Duodenal mucosa (tissue), 2 donors: ENCODE measurements around the gene MICAL2.

Source experiments
- H3K27ac ChIP-seq: one replicate; pipeline ENCODE4 v1.7.0; 2013; ENCODE audit warnings: low read depth, low read length
- H3K27me3 ChIP-seq, 2 donors: one replicate each; pipeline ENCODE4 v1.7.0; 2013; ENCODE audit warnings: low read length in 2 of 2, control low read depth in 1 of 2; ENCODE audit not compliant: insufficient read depth in 2 of 2, control insufficient read depth in 1 of 2
- H3K36me3 ChIP-seq, 2 donors: one replicate each; pipeline ENCODE4 v1.7.0; 2013; ENCODE audit warnings: low read length in 2 of 2, control low read depth in 1 of 2; ENCODE audit not compliant: insufficient read depth in 2 of 2, control insufficient read depth in 1 of 2
- H3K4me1 ChIP-seq, 2 donors: one replicate each; pipeline ENCODE4 v1.7.0; 2013; ENCODE audit warnings: low read length in 2 of 2, control low read depth in 1 of 2; ENCODE audit not compliant: insufficient read depth in 2 of 2, control insufficient read depth in 1 of 2
- H3K4me3 ChIP-seq, 2 donors: one replicate each; pipeline ENCODE4 v1.7.0; 2013; ENCODE audit warnings: low read length in 2 of 2, low read depth in 1 of 2
- H3K9ac ChIP-seq, 2 donors: one replicate each; pipeline ENCODE4 v1.7.0; 2013; ENCODE audit warnings: low read length in 2 of 2, low read depth in 1 of 2
- H3K9me3 ChIP-seq, 2 donors: one replicate each; pipeline ENCODE4 v1.7.0; 2013; ENCODE audit warnings: low read length in 2 of 2, control low read depth in 1 of 2; ENCODE audit not compliant: control insufficient read depth in 1 of 2

MICAL2 gene

GRCh38 chr11:12089473-12089872 is 20.9 kb upstream of the MICAL2 start:
- H3K4me3 ChIP-seq, result no peak overlapping the region

GRCh38 chr11:12090061-12090591 is 20.3 kb upstream of the MICAL2 start:
- H3K27me3 ChIP-seq, result no peaks in the 10 kb centered on the region
- H3K4me3 ChIP-seq, result no peak overlapping the region
- peak overlapping the region; percentile 77 for H3K27ac ChIP-seq
- H3K4me1 ChIP-seq, result peaks cover 63 to 70% of the 10 kb centered on the region in 2 donors
- no peaks in the 10 kb centered on the region for H3K36me3 ChIP-seq
- H3K9me3 ChIP-seq, result no peaks in the 10 kb centered on the region
- peak overlapping the region; percentile 40 to 59 for H3K9ac ChIP-seq

More at GRCh38 chr11:12089473-12089872, 20.9 kb upstream of the MICAL2 start:
- no peaks in the 10 kb centered on the region for H3K9me3 ChIP-seq
- H3K9ac ChIP-seq, result no peak overlapping the region
- H3K27ac ChIP-seq, result no peak overlapping the region
- peaks cover 57 to 66% of the 10 kb centered on the region in 2 donors for H3K4me1 ChIP-seq
- H3K27me3 ChIP-seq, result no peaks in the 10 kb centered on the region
- no peaks in the 10 kb centered on the region for H3K36me3 ChIP-seq

- Histone ChIP-seq H3K36me3 (no peaks in the 10 kb centered on the region), H3K4me3 (no peak overlapping the region), H3K4me1 (peaks cover 65 to 72% of the 10 kb centered on the region in 2 donors), H3K27ac (peak overlapping the region; percentile 77), H3K9ac (no peak overlapping the region), H3K27me3 (no peaks in the 10 kb centered on the region), H3K9me3 (no peaks in the 10 kb centered on the region)
Observed at GRCh38 chr11:12090761-12091258, 19.6 kb upstream of the MICAL2 start.

GRCh38 chr11:12091956-12092558 is 18.3 kb upstream of the MICAL2 start:
- Histone ChIP-seq H3K4me1 (peaks cover 55 to 62% of the 10 kb centered on the region in 2 donors), H3K27me3 (no peaks in the 10 kb centered on the region), H3K9me3 (no peaks in the 10 kb centered on the region), H3K9ac (peak overlapping the region in 1 of 2 donors; percentile 4), H3K27ac (peak overlapping the region; percentile 41), H3K4me3 (no peak overlapping the region), H3K36me3 (no peaks in the 10 kb centered on the region)

GRCh38 chr11:12092714-12093113 is 17.7 kb upstream of the MICAL2 start:
- no peaks in the 10 kb centered on the region for H3K27me3 ChIP-seq
- H3K4me1 ChIP-seq, result peaks cover 48 to 56% of the 10 kb centered on the region in 2 donors
- H3K27ac ChIP-seq, result no peak overlapping the region
- no peaks in the 10 kb centered on the region for H3K36me3 ChIP-seq
- H3K9me3 ChIP-seq, result no peaks in the 10 kb centered on the region
- no peak overlapping the region for H3K9ac ChIP-seq
- H3K4me3 ChIP-seq, result no peak overlapping the region

- no peak overlapping the region for H3K9ac ChIP-seq
- H3K4me3 ChIP-seq, result no peak overlapping the region
- H3K9me3 ChIP-seq, result no peaks in the 10 kb centered on the region
- H3K4me1 ChIP-seq, result peaks cover 31 to 34% of the 10 kb centered on the region in 2 donors
- no peaks in the 10 kb centered on the region for H3K27me3 ChIP-seq
- no peaks in the 10 kb centered on the region for H3K36me3 ChIP-seq
- H3K27ac ChIP-seq, result no peak overlapping the region
Observed at GRCh38 chr11:12094872-12095800, 15.3 kb upstream of the MICAL2 start.

- Histone ChIP-seq H3K9me3 (no peaks in the 10 kb centered on the region), H3K27me3 (no peaks in the 10 kb centered on the region), H3K4me1 (peaks cover 16 to 34% of the 10 kb centered on the region in 2 donors), H3K9ac (no peak overlapping the region), H3K27ac (no peak overlapping the region), H3K36me3 (no peaks in the 10 kb centered on the region), H3K4me3 (no peak overlapping the region)
Observed at GRCh38 chr11:12097219-12097618, 13.2 kb upstream of the MICAL2 start.

- Histone ChIP-seq H3K27ac (no peak overlapping the region), H3K4me1 (peaks cover 13 to 28% of the 10 kb centered on the region in 2 donors), H3K9ac (no peak overlapping the region), H3K36me3 (no peaks in the 10 kb centered on the region), H3K9me3 (no peaks in the 10 kb centered on the region), H3K4me3 (no peak overlapping the region), H3K27me3 (no peaks in the 10 kb centered on the region)
Observed at GRCh38 chr11:12098601-12099000, 11.8 kb upstream of the MICAL2 start.

- Histone ChIP-seq H3K4me3 (no peak overlapping the region), H3K27ac (no peak overlapping the region), H3K36me3 (no peaks in the 10 kb centered on the region), H3K9me3 (no peaks in the 10 kb centered on the region), H3K27me3 (no peaks in the 10 kb centered on the region), H3K4me1 (peaks cover 13 to 28% of the 10 kb centered on the region in 2 donors), H3K9ac (no peak overlapping the region)
Observed at GRCh38 chr11:12099132-12099873, 11.1 kb upstream of the MICAL2 start.
